Fibroblast of lung (primary cell): Measurements from ENCODE around the gene RABGAP1L. TPM values are rescaled to one million over a fixed set of nuclear protein-coding genes. Genes with fewer than 3 reads are reported as not detected.

Experiments used
- DNase-seq, 2 donors: peaks; one replicate each; pipeline versions ENCODE4 v3.0.0 to v3.0.0-alpha.2; 2010; ENCODE audit warnings: low read depth in 2 of 2
- H2AFZ ChIP-seq: 2 replicates; pipeline ENCODE4 v1.5.1; 2012; ENCODE audit warnings: low read length, control low read depth, inconsistent platforms
- H3K27ac ChIP-seq: 2 replicates; pipeline ENCODE4 v1.5.1; 2011; ENCODE audit warnings: low read length, control low read depth; ENCODE audit not compliant: insufficient read depth
- H3K27me3 ChIP-seq: 2 replicates; pipeline ENCODE4 v1.5.1; 2011; ENCODE audit warnings: mild to moderate bottlenecking, low read length; ENCODE audit not compliant: control insufficient read depth, insufficient read depth
- H3K36me3 ChIP-seq: 2 replicates; pipeline ENCODE4 v1.5.1; 2011; ENCODE audit warnings: low read length; ENCODE audit not compliant: control insufficient read depth, insufficient read depth
- H3K4me1 ChIP-seq: 2 replicates; pipeline ENCODE4 v1.5.1; 2011; ENCODE audit warnings: low read length; ENCODE audit not compliant: control insufficient read depth, insufficient read depth; ENCODE audit errors: extremely low read depth
- H3K4me2 ChIP-seq: 2 replicates; pipeline ENCODE4 v1.5.1; 2011; ENCODE audit warnings: low read length, control low read depth; ENCODE audit not compliant: insufficient read depth; ENCODE audit errors: extremely low read depth
- H3K4me3 ChIP-seq, 4 experiments: fragments of 200-600 bp in 1 of 4; sonication (generic) in 1 of 4; replicated peaks in 1 of 4; 2 replicates each; pipeline ENCODE4 v1.5.1; 2011 to 2016; ENCODE audit warnings: low read length in 4 of 4, low read depth in 3 of 4, mild to moderate bottlenecking in 3 of 4, control low read depth in 2 of 4, inconsistent platforms in 1 of 4, mixed read lengths in 1 of 4; ENCODE audit not compliant: insufficient read depth in 1 of 4; ENCODE audit errors: control extremely low read depth in 1 of 4
- H3K79me2 ChIP-seq: 2 replicates; pipeline ENCODE4 v1.5.1; 2012; ENCODE audit warnings: mild to moderate bottlenecking, low read length, inconsistent platforms; ENCODE audit not compliant: control insufficient read depth, insufficient read depth
- H3K9ac ChIP-seq: 2 replicates; pipeline ENCODE4 v1.5.1; 2011; ENCODE audit warnings: mild to moderate bottlenecking, low read length, control low read depth; ENCODE audit not compliant: insufficient read depth
- H3K9me3 ChIP-seq: 2 replicates; pipeline ENCODE4 v1.5.1; 2012; ENCODE audit warnings: low read depth, low read length; ENCODE audit not compliant: control insufficient read depth, insufficient read depth
- H4K20me1 ChIP-seq: 2 replicates; pipeline ENCODE4 v1.5.1; 2011; ENCODE audit warnings: low read length; ENCODE audit not compliant: control insufficient read depth, insufficient read depth; ENCODE audit errors: extremely low read depth
- CTCF ChIP-seq, 2 donors: IDR thresholded peaks in 1 of 2; conservative IDR thresholded peaks in 1 of 2; 1 replicate in 1 of 2; 2 replicates in 1 of 2; pipeline ENCODE4 v1.5.1; 2011 to 2012; ENCODE audit warnings: low read length in 2 of 2, control low read depth in 1 of 2, inconsistent platforms in 1 of 2, low read depth in 1 of 2, mild to moderate bottlenecking in 1 of 2
- EZH2 ChIP-seq: IDR thresholded peaks from 2 replicates; pipeline ENCODE4 v1.5.1; 2012; ENCODE audit warnings: low read length, control low read depth, mild to moderate bottlenecking; ENCODE audit errors: missing control alignments
- polyA plus RNA-seq, 2 donors: library from polyadenylated mRNA; depleted of rRNA in 1 of 2; stranded (reverse) in 1 of 2; unstranded in 1 of 2; fragments of >200 nt; gene quantifications; 2 replicates each; pipeline ENCODE4 v1.2.1, GENCODE V29; 2011 to 2012; ENCODE audit warnings: missing spikeins in 1 of 2
- total RNA-seq: library from RNA; depleted of rRNA; stranded (reverse); fragments of >200 nt; gene quantifications from 2 replicates; pipeline ENCODE4 v1.2.1, GENCODE V29; 2014

Gene RABGAP1L
- total and polyA plus RNA-seq, 2 donors (not counting 1 experiment from before 2014, with no cell fraction given), result 33.8 to 36.5 TPM

GRCh38 chr1:174469687-174470086 is 310.4 kb downstream of the RABGAP1L start:
- Histone ChIP-seq H3K27me3 (no peaks in the 10 kb centered on the region), H2AFZ (no peak overlapping the region), H3K36me3 (no peaks in the 10 kb centered on the region), H3K9me3 (no peaks in the 10 kb centered on the region), H3K27ac (no peak overlapping the region), H3K4me2 (no peak overlapping the region), H3K4me3 (no peak overlapping the region), H3K4me1 (no peaks in the 10 kb centered on the region), H3K79me2 (no peaks in the 10 kb centered on the region), H3K9ac (no peak overlapping the region), H4K20me1 (no peaks in the 10 kb centered on the region)
- DNase-seq, result no peak
- no peak for TF ChIP-seq CTCF (conservative IDR thresholded peaks at IDR 0.05 in 1 of 2, IDR thresholded peaks at IDR 0.05 in 1 of 2; ENCODE audit: low read depth in 1 of 2, low read length in 2 of 2)
- TF ChIP-seq EZH2, result no peak

- no peaks in the 10 kb centered on the region for H3K27me3 ChIP-seq
- H3K4me2 ChIP-seq, result no peak overlapping the region
- H3K79me2 ChIP-seq, result no peaks in the 10 kb centered on the region
- no peak overlapping the region for H2AFZ ChIP-seq
- H3K4me1 ChIP-seq, result no peaks in the 10 kb centered on the region
- H4K20me1 ChIP-seq, result no peaks in the 10 kb centered on the region
- DNase-seq, result no peak
- no peaks in the 10 kb centered on the region for H3K9me3 ChIP-seq
- no peak overlapping the region for H3K27ac ChIP-seq
- H3K4me3 ChIP-seq, result no peak overlapping the region
- no peak overlapping the region for H3K9ac ChIP-seq
- TF ChIP-seq EZH2 (no peak), CTCF (conservative IDR thresholded peaks at IDR 0.05 in 1 of 2, IDR thresholded peaks at IDR 0.05 in 1 of 2; ENCODE audit: low read depth in 1 of 2, low read length in 2 of 2) (no peak)
- H3K36me3 ChIP-seq, result no peaks in the 10 kb centered on the region
Observed at GRCh38 chr1:174479281-174479680, 320.0 kb downstream of the RABGAP1L start.

GRCh38 chr1:174480324-174480723 is 321.0 kb downstream of the RABGAP1L start:
- Histone ChIP-seq H3K4me1 (no peaks in the 10 kb centered on the region), H3K4me3 (no peak overlapping the region), H2AFZ (no peak overlapping the region), H3K36me3 (no peaks in the 10 kb centered on the region), H4K20me1 (no peaks in the 10 kb centered on the region), H3K27me3 (no peaks in the 10 kb centered on the region), H3K9ac (no peak overlapping the region), H3K4me2 (no peak overlapping the region), H3K79me2 (no peaks in the 10 kb centered on the region), H3K9me3 (no peaks in the 10 kb centered on the region), H3K27ac (no peak overlapping the region)
- peak in 1 of 2 donors; percentile 10 for DNase-seq
- TF ChIP-seq CTCF (conservative IDR thresholded peaks at IDR 0.05 in 1 of 2, IDR thresholded peaks at IDR 0.05 in 1 of 2; ENCODE audit: low read depth in 1 of 2, low read length in 2 of 2) (no peak), EZH2 (no peak)
